ENCODE data around the gene LYRM4. TPM values are rescaled to one million over a fixed set of nuclear protein-coding genes. Genes with fewer than 3 reads are reported as not detected.
A peak's percentile ranks its signal among the peaks of the same experiment; 100 is the strongest.

Gene LYRM4
- total RNA-seq, 1 experiment from 2014 or later = 52.8 TPM

DNA sequence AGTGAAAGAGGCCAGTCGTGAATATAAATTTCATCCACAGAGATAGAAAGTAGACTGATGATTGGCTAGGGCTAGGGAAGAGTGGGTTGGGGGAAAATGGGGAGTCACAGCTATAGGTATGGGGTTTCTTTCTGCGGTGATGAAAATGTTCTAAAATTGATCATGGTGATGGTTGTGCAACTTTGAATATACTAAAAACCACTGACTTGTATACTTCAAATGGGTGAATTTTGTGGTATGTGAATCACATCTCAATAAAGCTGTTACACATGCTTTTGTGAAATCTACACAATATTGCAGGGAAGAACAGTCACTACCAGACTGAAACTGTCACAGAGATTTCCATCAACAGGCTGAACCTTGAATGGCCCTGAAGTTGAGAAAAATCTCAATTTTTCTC, 61.5 kb downstream of the LYRM4 start:
- Mint-ChIP-seq H3K4me3 (ENCODE audit: unreplicated experiment) (no peak overlapping the region), H3K4me1 (ENCODE audit: low read depth, unreplicated experiment) (no peaks in the 10 kb centered on the region), H3K27me3 (ENCODE audit: insufficient read depth, unreplicated experiment) (no peaks in the 10 kb centered on the region), H3K9me3 (ENCODE audit: unreplicated experiment) (no peaks in the 10 kb centered on the region), H3K27ac (ENCODE audit: unreplicated experiment) (no peak overlapping the region), H3K36me3 (ENCODE audit: insufficient read depth, unreplicated experiment) (peaks cover 7% of the 10 kb centered on the region)
- Histone ChIP-seq H3K4me3 (ENCODE audit: low read depth, low read length) (no peak overlapping the region), H3K36me3 (ENCODE audit: control insufficient read depth, insufficient read depth, low read length) (no peaks in the 10 kb centered on the region), H3K4me1 (peaks cover 6% of the 10 kb centered on the region; the same call in 1 of the 2 replicates), H3K9me3 (no peaks in the 10 kb centered on the region), H3K27me3 (replicated peaks; ENCODE audit: control insufficient read depth, insufficient read depth, low read length) (no peaks in the 10 kb centered on the region)
- intact Hi-C loops (cut with micrococcal nuclease; ENCODE audit: unreplicated experiment) = no loop called here
- TF ChIP-seq CTCF (IDR thresholded peaks at IDR 0.05; ENCODE audit: insufficient read depth in 1 of 2, low read depth in 1 of 2, low read length in 1 of 2, severe bottlenecking in 1 of 2, unreplicated experiment in 1 of 2) = no peak
- POLR2A ChIA-PET = no interaction called here
- CTCF ChIA-PET = no interaction called here
- DNase-seq = no peak
- no TSS peak for BruUV-seq (replicated peaks)

- no peak for TF ChIP-seq CTCF (IDR thresholded peaks at IDR 0.05; ENCODE audit: insufficient read depth in 1 of 2, low read depth in 1 of 2, low read length in 1 of 2, severe bottlenecking in 1 of 2, unreplicated experiment in 1 of 2)
- intact Hi-C loops (cut with micrococcal nuclease; ENCODE audit: unreplicated experiment) = no loop called here
- H3K4me3 ChIP-seq (ENCODE audit: low read depth, low read length) = no peak overlapping the region
- no peaks in the 10 kb centered on the region for H3K4me1 Mint-ChIP-seq (ENCODE audit: low read depth, unreplicated experiment)
- no peak overlapping the region for H3K4me3 Mint-ChIP-seq (ENCODE audit: unreplicated experiment)
- H3K27me3 Mint-ChIP-seq (ENCODE audit: insufficient read depth, unreplicated experiment) = no peaks in the 10 kb centered on the region
- H3K9me3 Mint-ChIP-seq (ENCODE audit: unreplicated experiment) = no peaks in the 10 kb centered on the region
- H3K27ac Mint-ChIP-seq (ENCODE audit: unreplicated experiment) = no peak overlapping the region
- H3K9me3 ChIP-seq = no peaks in the 10 kb centered on the region
- ChIA-PET CTCF (no interaction called here), POLR2A (no interaction called here)
- no peaks in the 10 kb centered on the region for H3K36me3 ChIP-seq (ENCODE audit: control insufficient read depth, insufficient read depth, low read length)
- H3K36me3 Mint-ChIP-seq (ENCODE audit: insufficient read depth, unreplicated experiment) = peaks cover 7% of the 10 kb centered on the region
- BruUV-seq (replicated peaks) = no TSS peak
- DNase-seq = no peak
- H3K4me1 ChIP-seq = no peaks in the 10 kb centered on the region
- H3K27me3 ChIP-seq (replicated peaks; ENCODE audit: control insufficient read depth, insufficient read depth, low read length) = no peaks in the 10 kb centered on the region
These were observed 63.7 kb downstream of the LYRM4 start for GRCh38 chr6:5197084-5197483.

GRCh38 chr6:5192135-5192794, 68.5 kb downstream of the LYRM4 start:
- H3K9me3 Mint-ChIP-seq (ENCODE audit: unreplicated experiment) = no peaks in the 10 kb centered on the region
- peaks cover 9% of the 10 kb centered on the region for H3K4me1 Mint-ChIP-seq (ENCODE audit: low read depth, unreplicated experiment)
- H3K4me3 Mint-ChIP-seq (ENCODE audit: unreplicated experiment) = no peak overlapping the region
- no peaks in the 10 kb centered on the region for H3K27me3 ChIP-seq (replicated peaks; ENCODE audit: control insufficient read depth, insufficient read depth, low read length)
- peaks cover 7% of the 10 kb centered on the region for H3K36me3 Mint-ChIP-seq (ENCODE audit: insufficient read depth, unreplicated experiment)
- no TSS peak for BruUV-seq (replicated peaks)
- no peaks in the 10 kb centered on the region for H3K27me3 Mint-ChIP-seq (ENCODE audit: insufficient read depth, unreplicated experiment)
- H3K27ac Mint-ChIP-seq (ENCODE audit: unreplicated experiment) = peak overlapping the region; percentile 50
- no peak for TF ChIP-seq CTCF (IDR thresholded peaks at IDR 0.05; ENCODE audit: insufficient read depth in 1 of 2, low read depth in 1 of 2, low read length in 1 of 2, severe bottlenecking in 1 of 2, unreplicated experiment in 1 of 2)
- H3K4me3 ChIP-seq (ENCODE audit: low read depth, low read length) = no peak overlapping the region
- ChIA-PET CTCF (interaction anchor here (1.2 kb wide), 1 partner anchor 206 kb away, joined by 3 read pairs; no protein-coding TSS in a partner anchor), POLR2A (no interaction called here)
- intact Hi-C loops (cut with micrococcal nuclease; ENCODE audit: unreplicated experiment) = no loop called here
- H3K36me3 ChIP-seq (ENCODE audit: control insufficient read depth, insufficient read depth, low read length) = no peaks in the 10 kb centered on the region
- H3K4me1 ChIP-seq = peaks cover 17% of the 10 kb centered on the region
- no peak for DNase-seq
- no peaks in the 10 kb centered on the region for H3K9me3 ChIP-seq

All from Caco-2 (cell line).